ENCODE measurements around the gene GOLT1A.

Gene GOLT1A

DNA sequence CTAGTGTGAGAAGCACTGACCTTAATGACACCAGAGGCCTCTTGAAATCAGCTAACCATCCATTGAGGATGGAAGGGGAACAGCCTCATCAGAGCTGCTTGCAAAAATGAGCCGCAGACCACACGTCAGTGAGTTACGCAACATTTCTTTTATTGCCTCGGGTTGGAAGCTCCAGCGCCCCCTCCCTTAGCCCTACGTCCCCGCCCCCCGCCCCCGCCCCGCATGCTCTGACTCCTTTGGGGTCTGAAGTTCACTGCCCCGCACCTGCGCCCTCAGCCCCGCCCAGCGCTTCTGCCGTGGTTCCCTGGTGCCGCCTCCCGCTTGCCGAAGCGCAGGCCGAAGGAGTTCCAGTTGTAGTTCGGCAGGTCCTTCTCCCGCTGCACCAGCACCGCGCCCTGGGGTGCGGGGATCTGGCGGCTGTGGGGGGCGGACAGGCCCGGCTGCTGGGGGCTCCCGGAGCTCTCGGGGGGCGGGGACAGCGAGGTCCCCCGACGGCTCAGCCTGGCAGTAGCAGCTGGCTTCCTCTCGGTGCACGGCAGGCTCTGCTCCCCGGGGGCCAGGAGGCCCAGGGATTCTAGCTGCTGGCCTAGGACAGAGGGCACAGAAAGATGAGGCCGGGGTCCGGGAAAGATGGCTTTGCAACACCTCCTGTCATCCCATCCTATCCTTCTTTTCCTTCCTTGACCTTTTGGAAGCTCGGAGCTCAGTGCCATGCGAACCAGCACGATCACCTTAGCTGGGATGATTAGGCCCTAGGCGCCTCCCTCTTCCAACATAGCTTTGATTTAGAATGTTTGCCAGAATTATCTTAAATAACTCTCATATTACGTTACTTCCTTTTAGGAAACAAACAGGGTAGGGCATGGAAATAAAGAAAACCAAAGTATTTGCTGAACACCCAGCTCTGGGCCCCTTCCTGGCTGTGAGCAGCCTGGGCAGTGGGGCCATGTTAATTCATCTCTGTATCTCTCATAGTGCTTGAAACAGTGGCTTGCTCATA, 23.3 kb downstream of the GOLT1A start:
- DNase-seq = no peak

DNA sequence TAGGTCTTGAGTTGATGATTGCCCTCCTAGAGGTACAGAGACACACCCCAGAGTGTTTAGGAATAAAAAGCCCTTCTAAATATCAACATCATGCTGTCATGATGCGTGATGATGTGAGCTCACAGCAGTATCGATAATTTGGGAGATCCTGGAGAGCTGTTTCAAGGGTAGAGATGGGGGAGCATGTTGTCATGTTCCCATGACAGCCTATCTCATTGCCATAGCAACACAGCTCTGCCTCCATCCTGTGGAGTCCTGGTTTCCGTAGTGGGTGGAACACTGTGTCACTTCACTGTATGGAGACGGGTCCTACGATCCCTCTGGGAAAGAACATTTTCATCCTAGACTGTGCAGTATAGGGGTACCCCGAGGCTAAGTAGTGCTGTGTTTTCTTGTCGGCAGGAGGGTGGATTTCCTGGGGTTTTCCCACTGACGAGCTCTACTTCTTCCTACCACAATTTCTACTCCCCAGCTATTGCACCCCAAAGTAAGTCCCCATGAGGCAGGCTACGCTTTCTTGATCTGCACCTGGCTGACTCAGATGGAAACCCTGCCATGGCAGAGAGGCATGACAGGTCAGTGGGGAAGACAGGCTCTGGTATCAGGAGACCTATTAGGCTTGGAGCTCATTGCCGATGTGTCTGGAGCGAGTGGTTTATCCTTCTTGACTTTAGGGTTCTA, 24.7 kb downstream of the GOLT1A start:
- no peak for DNase-seq

DNA sequence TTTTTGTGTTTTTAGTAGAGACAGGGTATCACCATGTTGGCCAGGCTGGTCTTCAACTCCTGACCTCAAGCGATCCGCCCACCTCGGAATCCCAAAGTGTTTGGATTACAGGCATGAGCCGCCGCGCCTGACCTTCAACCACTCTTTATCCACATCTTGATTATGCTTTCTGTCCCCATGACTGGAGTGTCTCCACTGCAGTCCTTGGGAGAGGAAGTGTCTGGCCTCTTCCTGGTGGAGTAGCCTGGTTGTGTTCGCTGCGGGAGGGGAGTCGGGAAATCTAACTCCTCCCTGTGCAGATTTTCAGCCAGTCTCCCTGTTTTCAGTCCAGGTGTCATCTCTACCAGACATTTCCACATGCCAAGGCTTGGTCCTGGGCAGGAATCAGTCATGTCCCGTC, 27.2 kb downstream of the GOLT1A start:
- DNase-seq = no peak

DNA sequence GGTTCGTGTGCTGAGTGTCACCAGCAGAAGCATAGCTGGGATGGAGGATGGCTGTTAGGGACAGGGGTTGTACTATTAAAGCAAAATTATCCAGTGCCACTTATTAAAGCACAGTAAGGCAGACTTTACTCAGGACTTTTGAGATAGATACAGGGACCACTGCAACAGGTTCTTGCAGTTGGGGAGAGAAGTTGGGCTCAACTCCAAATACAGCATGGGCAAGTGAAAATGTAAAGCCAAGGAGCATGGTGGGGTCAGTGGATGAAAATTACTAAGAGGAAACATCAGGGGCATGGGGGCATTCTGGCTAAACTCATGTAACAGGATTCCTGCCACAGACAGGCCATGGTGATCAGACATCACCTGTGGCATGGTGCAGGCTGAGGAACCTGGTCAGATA, 32.7 kb downstream of the GOLT1A start:
- DNase-seq = no peak

DNA sequence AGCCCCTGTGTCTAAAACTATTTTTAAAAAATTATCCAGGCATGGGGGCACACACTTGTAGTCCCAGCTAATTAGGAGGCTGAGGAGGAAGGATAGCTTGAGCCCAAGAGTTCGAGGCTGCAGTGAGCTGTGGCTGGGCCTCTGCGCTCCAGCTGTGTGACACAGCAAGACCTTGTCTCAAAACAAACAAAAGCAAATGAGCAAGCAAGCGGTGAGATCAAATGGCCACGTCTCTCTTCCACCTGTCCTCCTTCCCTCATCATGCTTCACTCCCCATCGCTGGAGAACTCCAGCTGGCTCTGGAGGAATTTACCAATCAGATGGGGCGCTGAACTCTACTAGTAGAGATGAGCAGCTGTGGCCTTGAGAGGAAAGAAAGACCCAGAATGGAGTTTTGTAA, 33.7 kb downstream of the GOLT1A start:
- no peak for DNase-seq

DNA sequence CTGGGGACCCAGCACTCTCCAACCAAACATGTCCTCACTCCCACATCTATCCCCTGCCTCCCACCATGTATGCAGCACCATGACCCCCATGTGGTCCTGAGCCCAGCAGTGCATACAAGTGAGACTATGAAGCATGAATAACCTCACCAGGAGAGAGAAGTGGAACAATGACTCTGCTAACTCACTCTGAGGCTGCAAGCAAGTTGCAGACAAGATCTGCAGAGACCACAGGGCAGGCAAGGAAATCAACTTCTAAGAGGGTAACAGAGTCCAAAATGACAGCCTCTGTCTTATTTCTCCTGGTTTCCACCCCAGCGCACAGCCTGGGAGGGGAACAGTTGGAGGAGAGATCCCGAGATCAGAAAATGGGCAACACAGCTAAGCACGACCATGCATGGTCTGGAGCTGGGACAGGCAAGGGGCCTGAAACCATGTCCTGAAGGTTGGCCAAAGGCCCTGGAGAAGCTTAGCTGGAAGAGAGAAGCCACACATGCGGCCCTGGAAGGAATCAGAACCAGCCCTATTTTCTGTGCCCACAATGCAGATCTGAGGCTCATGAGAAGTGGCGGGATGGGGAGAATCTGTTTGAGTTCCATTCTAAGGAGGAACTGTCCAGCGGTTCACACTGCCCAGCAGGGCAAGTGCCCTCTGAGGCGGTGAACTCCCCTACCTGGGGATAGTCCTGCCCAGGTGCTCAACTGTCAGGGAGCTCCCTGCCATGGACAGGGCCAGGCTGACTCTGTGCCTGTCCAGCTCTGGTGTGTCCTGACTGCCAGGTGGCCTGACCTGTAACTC, 35.1 kb downstream of the GOLT1A start:
- no peak for DNase-seq

DNA sequence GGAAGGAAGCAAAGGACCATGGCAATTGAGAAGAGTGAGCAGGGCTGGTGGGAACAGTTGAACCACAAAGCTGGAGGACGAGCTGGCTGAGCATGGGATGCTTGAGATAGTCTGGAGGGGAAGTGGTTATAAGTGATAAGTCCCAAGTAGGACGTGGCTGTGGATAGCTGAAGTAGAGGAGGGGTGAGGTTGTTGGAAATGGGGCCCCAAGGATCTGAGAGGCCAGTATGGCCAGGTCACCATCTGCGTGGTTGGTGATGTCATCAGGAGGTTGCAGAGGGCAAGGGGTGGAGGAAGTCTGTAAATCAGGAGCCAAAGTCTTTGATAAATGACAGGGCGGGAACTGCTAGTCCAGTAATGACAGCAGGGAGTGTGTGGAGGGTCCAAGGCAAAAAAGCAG, 36.7 kb downstream of the GOLT1A start:
- no peak for DNase-seq

DNA sequence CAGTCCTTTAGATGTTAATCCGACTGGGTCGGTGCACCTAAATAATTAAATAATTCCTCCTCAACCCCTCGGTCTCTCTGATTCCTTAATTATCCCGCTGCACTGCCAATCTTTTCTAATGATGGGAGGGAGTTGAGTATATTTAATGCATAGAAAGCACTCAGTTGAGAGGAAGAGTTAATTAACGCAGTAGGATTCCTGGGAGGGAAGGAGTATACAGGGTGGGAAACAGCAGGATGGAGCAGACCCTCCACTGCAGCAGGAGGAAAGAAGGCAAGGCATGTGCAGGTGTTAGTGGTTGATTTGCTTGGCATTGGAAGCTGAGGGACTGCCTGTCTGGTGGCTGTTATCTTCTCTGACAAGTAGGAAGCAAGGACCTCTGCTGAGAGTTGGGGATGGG, 37.7 kb downstream of the GOLT1A start:
- no peak for DNase-seq

DNA sequence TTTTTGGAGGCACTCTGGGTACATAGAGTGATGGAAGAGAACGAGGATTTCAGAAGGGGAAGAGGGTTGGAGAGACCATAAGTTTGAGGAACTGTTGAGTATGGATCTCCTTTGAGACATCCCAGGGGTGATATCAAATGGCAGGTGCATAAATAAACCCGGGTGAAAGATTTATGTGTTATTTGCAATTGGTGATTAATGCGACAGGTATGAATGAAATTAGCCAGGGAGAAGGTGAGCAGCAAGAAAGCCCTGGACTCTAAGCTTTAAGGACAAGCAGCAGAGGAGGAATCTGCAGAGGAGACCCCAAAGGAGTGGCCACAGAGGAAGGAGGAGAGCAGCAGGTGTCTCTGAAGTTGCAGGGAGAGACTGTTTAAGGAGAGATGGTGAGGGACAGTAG, 38.8 kb downstream of the GOLT1A start:
- DNase-seq = no peak

DNA sequence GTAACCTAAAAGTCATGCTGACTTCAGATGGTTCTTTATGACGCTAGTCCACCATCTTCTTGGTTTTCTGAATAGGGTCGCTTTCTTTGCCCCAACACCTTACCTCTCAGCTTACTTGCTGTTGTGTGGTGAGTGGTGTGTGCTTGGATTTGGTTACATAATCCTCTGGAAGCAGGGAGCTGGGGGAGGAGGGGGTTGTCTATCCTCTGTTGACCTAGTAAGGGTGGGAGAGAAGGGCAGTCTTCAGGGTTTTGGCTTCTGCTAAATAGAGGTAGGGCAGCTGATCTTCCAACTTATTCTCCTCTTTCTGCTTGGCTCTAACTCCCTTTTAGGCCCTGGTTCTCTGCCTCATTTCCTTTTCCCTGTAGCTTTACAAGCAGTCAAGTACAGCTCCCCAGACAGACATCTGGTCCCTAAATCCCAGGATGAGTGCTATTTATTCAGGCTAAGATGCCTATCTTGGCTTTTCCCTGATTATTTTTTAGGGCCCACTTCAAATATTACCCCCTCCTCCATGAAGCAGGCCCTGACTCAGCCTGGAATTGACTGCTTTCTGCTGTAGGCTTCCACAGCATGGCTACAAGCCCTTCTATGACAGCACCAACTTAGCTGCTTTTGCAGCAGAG, 41.3 kb downstream of the GOLT1A start:
- DNase-seq = no peak

DNA sequence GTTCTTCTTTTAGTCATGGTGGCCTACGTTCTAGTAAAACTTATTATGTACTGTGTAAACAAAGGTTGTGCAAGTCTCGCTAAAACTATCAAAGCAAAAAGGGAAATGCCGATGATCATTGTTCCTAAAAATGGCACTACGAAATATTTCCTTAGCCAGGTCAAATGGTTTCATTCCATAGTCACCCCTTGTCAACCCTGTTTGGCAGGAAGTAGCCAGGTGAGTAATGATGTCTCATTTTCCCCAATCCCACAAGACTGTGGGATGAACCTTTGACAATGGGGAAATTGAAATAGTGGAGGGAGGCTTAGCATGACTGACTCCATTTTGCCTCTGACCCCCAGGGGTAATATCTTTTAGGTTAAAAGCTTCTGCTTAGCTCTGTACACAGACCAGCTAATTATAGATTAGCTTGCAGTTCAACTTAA, 42.0 kb downstream of the GOLT1A start:
- DNase-seq = no peak

DNA sequence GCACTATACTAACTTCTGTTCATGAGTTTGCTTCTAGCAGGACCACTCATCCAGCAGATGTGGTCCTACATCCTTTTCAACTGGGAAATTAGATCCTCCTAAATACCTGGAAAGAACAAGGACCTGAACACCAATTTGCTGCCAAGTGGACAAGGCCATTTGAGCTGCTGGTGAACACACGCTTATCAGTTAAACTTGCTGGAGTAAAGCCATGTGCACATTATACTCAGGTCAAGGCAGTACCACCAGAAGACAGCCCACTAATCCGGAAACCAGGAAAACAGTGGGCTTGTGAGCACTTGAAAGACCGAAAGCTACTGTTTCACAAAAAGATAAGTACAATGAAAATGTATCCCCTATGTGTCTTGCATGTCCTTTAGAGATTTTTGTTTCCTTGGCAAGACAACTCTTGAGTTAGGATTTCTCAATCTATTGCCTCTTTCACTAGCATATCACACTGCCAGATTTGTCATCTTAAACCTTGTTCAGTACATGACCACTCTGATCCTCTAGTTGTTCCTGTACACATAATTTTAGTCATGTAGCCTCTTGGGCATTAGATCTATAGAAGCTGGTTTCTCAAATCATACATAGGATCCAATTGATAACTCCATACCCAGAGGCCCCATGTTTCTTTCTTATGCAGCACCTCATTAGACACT, 43.2 kb downstream of the GOLT1A start:
- DNase-seq = no peak

DNA sequence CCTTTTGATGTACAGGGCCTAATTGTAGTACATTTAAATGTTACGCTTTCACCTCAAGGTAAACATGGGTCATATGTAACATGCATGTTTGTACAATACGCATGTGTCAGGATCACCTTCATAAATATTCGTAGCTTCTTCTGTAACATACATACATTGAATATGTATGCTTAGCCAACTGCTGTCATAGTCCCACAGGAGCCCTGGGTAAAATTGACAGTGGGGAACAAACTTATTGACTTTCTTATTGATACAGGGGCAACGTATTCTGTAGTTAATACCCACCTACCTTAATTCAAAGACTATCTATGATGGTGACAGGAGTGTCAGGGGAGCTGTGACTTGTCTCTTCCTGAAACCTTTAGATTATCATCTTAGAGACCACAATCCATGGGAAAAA, 43.9 kb downstream of the GOLT1A start:
- DNase-seq = no peak

DNA sequence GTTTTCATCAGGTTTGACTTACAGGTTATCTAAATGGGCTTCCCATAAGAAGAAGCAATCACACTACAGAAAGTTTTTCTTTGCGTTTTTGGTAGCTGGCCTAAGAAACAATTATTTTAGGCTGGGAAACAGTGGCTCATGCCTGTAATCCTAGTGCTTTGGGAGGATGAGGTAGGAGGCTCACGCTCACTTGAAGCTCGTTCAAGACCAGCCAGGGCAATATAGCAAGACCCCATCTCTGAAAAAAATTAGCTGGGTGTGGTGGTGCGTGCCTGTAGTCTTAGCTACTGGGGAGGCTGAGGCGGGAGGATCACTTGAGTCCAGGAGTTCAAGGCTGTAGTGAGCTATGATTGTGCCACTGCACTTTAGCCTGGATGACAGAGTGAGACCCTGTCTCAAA, 46.1 kb downstream of the GOLT1A start:
- no peak for DNase-seq

DNA sequence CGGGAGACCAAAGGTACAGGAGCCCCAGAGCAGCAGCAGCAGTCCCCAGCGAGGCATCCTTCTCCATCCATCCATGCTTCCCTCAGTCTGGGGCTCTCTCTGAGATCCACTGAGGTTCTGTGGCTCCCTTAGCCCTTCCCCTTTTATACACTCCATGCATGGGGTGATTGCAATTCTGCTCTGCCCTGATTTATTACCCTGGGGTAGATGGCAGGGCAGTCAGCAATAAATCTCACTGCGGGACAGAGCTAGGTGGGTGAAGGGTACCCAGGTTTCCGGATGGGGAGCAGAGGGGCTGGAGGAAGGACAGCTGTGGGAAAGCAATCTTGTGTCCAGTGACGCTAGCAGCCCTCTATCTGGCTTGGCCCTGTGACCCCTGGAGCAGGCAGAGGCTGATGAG, 47.6 kb downstream of the GOLT1A start, which contains the start of gene REN:
Gene REN, minus strand, starts transcription at position 119 of the 400 bp plus-strand sequence. Its CDS starts 44 bp downstream, at position 75.
- DNase-seq = no peak

DNA sequence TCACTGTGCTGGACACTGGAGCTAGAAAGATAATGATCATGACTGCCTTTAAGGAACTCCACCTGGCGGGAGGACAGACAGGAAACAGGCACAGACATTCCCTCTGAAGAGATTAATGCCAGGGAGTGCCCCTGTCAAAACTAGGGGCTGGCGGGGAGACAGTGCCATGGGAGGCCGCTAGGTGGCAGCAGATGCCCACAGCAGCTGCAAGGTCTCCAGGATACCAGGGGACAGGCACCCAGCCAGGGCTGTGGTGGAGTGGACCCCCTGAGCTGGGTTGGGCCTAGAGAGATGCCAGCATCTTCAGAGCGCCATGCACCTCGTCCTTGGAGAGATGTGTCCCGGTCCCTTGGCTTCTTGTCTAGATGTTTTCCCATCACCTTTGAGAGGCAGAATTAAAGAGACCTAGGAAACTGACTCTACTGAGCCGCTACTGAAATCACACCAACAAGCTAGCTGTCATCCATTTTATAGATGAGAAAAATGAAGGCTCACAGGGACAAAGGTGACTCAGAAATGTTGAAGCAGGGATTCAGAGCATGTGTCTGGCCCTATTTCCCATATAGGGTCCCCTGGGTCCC, 51.2 kb downstream of the GOLT1A start:
- DNase-seq = peak; percentile 72

DNA sequence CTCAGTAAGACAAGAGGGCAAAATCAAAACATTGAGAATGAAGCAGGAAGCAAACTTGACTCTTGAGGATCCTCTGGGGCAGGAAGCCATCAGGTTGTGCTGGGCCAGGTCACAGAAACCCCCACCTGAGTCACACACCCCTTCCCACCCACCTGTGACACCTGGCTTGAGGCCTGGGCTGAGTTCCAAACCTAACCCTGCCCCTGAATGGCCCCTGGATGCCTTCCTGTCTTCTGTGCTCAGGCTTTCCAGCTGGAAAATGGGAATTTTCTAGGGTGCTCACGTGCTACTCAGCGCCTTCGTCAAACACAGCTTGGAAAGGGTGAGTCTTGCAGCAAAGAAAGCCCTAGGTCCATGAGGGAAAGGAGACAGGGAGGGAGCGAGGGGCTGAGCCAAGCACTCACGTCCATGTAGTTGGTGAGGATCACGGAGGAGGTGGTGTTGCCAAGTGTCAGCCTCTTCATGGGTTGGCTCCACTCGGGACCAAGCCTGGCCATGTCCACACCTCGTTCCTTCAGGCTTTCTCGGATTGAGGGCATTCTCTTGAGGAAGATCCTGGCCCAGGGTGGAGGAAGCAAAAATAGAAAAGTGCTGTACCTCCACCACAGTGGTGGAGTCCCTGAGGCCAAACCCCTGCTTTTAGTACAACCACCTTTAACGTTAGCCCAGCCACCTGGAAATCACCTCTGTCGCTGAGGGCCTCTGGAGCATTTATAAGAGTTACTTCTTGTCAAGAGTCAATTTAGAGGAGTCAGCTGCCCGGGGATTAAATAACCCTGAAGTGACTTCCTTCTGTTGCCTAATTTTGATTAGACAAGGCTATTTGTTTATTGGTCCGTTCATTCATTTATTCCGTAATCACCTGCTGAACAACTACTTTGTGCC, 51.9 kb downstream of the GOLT1A start:
- DNase-seq = no peak

DNA sequence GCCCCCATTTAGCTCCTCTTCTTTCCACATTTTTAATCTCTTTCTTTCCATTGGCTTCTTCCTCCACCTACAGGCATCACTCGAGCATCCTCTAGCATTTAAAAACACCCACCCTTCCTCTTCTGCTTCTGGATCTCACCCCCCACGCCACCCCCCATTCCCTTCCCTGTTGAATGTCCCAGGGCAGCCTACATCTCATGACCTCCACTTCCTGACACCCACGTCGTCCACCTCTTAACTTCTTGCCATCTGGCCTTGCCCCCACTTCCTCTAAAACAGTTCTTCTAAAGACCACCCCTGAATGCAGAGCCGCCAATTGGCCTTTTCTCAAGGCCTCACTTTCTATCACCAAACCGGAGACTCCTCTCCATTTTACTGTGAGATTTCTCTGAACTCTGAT, 55.8 kb downstream of the GOLT1A start:
- DNase-seq = no peak

DNA sequence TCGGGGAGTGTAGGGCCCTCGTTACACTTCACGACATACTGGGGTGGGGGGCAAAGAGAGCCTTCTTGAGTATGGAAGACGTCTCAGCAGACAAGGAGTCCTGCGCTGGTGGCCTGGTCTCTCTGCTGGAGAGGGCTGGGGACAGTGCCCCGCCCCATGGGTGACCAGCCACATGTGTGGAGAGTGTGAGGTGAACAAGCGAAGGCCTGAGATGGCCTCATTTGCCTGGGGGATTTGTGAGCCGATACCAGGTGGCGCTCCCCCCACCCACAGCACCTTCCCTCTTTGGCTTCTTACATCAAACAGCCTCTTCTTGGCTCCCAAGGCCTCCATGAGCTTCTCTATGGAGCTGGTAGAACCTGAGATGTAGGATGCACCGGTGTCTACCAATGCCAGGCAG, 57.9 kb downstream of the GOLT1A start:
- DNase-seq = no peak

DNA sequence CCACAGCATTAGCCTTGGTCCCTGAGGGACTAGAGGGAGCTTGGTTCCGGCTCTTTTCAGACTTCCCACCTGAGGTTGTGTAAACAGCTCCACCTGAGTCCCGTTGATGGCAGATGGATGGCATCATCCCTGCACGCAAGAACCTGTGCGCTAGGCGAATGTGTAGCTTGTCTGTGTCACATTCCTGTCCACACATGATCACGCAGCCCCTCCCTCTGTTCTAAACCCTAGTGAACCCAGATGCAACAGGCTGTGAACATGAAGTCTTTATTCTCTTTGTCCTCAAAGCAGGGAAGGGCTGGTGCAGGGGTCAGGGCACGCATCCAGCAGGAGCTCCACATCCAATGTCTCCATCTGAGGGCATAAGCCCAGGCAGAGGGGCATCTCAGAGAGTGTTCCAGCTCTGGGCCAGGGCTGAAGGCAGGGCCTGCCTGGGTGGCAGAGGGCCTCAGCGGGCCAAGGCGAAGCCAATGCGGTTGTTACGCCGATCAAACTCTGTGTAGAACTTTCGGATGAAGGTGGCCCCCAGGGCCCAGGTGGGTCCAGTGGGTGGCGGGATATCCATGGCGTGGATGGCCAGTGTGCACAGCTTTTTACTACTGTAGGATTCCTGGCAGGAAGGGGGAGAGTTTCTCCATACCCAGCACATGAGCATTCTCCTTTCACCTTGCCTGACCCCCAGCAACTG, 59.1 kb downstream of the GOLT1A start:
- DNase-seq = no peak

All from NCI-H1105 (cell line).